Measurements from ENCODE around the gene IL2RA.

DNA sequence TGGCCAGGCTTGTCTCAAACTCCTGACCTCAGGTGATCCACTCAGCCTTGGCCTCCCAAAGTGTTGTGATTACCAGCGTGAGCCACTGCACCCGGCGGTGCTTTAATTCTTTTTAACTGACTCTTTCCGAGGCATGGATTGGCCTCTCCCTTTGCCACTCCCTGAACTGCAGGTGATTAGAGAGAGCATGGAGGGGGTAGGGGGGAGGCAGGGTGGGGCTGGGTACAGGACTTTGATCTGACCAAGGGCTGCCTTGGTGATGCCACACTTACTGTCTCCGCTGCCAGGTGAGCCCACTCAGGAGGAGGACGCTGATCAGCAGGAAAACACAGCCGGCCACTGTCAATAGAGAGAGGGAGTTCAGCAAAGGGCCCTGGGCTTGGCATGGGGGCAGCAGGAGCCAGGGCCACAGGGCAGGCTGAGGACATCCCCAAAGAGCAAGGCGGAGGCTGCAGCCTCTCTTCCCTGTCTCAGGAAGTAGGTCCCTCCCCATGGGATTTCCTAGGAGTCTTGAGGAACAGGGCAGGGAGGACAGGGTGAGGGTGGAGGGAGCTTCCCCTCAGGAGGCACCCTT, 44.3 kb downstream of the IL2RA start:
- TF ChIP-seq, protein P1, sequence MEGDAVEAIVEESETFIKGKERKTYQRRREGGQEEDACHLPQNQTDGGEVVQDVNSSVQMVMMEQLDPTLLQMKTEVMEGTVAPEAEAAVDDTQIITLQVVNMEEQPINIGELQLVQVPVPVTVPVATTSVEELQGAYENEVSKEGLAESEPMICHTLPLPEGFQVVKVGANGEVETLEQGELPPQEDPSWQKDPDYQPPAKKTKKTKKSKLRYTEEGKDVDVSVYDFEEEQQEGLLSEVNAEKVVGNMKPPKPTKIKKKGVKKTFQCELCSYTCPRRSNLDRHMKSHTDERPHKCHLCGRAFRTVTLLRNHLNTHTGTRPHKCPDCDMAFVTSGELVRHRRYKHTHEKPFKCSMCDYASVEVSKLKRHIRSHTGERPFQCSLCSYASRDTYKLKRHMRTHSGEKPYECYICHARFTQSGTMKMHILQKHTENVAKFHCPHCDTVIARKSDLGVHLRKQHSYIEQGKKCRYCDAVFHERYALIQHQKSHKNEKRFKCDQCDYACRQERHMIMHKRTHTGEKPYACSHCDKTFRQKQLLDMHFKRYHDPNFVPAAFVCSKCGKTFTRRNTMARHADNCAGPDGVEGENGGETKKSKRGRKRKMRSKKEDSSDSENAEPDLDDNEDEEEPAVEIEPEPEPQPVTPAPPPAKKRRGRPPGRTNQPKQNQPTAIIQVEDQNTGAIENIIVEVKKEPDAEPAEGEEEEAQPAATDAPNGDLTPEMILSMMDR (IDR thresholded peaks at IDR 0.05) = no peak
- no peak for TF ChIP-seq EP300 (IDR thresholded peaks at IDR 0.05)
